HG03378 (cell line): ENCODE results near the gene CCNA1.

Experiments
- ATAC-seq: cut with Tn5 transposase; IDR thresholded peaks from one replicate; pipeline ENCODE4 v1.9.1; 2021; ENCODE audit warnings: mild to moderate bottlenecking, moderate library complexity; ENCODE audit not compliant: unreplicated experiment

CCNA1 gene

GRCh38 chr13:36432106-36432544 is at the start of gene CCNA1:
Gene CCNA1 (plus strand): TSS chr13:36432495. CDS start chr13:36433057, 562 bp downstream.
- no peak for ATAC-seq

DNA sequence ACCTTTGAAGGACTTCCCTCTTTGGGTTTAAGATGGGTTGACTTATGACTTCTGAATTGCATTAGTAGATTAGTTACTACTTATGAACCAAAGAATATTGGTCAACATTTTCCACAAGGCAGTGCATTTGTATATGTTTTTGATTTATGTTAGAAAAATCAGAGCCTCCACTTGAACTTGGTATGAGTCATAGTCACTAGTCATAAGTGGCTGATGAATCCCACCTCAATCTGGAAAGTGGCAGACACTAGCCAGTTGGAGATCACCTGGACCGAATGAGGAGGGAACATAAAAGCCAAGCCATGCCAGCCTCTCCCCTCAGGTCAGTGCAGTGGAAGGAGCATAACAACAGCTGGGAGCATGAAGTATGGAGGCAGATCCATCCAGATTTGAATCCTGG is 46.8 kb upstream of the CCNA1 start:
- ATAC-seq, result no peak

DNA sequence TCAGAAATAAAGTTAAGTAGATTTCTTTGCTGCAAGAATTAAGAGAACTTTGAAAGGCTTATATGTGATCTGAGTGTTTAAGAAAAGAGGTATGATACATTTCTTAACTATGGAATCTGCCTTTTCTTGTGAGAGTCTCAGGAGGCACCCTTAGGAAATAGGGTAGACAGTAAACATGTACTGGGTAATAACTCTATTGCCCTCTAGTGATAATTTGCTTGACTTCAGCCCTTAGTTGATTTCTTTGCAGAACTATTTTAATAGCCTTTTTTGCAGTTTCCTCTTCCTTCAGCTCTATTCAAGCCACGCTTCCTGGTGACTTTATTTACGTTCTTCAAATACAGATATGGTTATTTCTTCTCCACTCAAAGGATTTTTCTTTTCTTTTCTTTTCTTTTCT is 37.0 kb upstream of the CCNA1 start:
- no peak for ATAC-seq

GRCh38 chr13:36405151-36405550 is 27.1 kb upstream of the CCNA1 start:
- ATAC-seq, result no peak

DNA sequence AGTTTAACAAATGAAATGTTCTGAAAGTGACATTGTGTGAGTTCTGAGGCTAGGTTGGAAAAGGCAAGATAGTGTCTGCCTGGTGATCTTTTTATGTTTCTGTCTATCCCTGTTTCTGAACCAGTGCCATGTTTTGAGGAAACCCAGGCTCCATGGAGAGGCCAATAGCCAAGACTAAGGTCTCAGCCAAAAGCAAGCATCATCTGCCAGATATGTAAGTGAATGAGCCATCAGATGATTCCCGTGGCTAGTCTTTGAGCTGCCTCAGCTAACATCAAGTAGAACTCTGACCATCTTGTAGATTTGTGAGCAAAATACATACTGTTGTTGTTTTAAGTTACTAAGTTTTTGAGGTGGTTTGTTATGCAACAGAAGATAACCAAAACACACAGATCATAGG is 19.6 kb upstream of the CCNA1 start:
- ATAC-seq, result no peak

DNA sequence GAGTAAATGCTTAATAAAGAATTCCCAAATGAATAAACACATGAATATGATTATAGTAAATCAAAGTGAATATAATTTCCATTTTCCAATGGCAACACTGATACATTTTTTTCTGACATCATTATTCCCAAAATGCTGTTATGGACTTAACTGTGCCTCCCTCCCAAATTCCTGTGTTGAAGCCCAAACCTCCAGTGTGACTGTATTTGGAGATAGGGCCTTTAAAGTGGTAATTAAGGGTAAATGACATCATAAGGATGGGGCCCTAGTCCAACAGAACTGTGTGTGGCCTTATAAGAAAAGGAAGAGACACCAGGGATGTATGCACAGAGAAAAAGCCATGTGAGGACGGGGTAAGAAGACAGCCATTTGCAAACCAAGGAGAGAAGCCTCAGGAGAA is 19.1 kb upstream of the CCNA1 start:
- ATAC-seq, result no peak

GRCh38 chr13:36414461-36414860 is 17.8 kb upstream of the CCNA1 start:
- no peak for ATAC-seq

DNA sequence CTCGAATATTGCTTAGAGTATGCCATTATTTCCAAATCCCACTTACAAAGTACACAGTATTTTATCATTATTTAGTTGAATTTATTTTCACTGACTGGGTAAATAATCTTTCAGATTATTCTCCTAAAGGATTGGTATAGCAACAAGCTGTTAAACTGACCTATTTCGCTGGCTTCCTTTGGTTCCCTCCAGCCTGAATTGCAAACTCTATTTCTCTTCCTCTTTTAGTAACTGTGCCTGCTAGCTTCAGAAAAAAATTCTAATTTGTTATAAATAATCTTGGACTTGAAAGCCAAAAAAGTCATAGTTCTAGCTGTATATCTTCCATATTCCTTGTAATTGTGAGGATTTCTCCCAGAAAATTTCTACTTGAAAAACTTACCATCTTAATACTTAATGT is 15.0 kb upstream of the CCNA1 start:
- no peak for ATAC-seq

DNA sequence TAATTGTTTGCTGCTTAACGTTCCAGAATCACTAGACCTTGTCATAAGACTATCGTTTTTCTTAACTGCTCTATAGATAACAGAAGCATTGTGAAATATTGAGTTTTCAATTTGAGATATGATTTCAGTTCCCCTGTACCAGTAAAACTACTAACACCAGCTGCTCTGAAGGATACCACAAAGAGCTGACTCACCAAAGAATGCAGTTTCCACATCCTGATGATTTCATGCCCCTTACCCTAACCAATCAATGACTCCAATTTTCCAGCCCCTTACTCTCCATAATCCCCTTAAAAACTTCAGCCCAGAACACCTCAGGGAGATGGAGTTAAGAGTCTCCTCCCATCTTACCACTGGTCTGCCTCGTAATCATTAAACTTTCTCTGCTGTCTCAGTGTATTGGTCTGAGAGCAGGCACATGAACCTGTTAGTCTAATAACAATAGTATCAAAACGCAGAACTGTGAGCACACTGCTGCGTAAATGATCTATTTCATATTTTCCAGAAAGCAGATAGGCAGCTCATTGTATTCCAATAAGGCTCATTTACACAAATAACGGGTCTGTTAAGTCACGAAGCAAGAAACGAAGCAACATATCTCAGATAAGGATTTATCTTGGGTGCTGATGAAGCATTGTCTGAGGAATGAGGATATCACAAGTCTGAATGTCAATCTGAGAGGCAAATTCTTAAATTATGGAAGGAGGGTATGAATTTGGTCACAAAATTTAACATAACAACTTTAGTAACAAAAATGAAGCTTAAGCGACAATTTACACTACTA is 14.1 kb upstream of the CCNA1 start:
- peak; percentile 94 for ATAC-seq

- peak; percentile 77 for ATAC-seq
Observed at GRCh38 chr13:36420437-36420891, 11.8 kb upstream of the CCNA1 start.

GRCh38 chr13:36421447-36421846 is 10.8 kb upstream of the CCNA1 start:
- ATAC-seq, result no peak

GRCh38 chr13:36428086-36428485 is 4.2 kb upstream of the CCNA1 start:
- no peak for ATAC-seq

DNA sequence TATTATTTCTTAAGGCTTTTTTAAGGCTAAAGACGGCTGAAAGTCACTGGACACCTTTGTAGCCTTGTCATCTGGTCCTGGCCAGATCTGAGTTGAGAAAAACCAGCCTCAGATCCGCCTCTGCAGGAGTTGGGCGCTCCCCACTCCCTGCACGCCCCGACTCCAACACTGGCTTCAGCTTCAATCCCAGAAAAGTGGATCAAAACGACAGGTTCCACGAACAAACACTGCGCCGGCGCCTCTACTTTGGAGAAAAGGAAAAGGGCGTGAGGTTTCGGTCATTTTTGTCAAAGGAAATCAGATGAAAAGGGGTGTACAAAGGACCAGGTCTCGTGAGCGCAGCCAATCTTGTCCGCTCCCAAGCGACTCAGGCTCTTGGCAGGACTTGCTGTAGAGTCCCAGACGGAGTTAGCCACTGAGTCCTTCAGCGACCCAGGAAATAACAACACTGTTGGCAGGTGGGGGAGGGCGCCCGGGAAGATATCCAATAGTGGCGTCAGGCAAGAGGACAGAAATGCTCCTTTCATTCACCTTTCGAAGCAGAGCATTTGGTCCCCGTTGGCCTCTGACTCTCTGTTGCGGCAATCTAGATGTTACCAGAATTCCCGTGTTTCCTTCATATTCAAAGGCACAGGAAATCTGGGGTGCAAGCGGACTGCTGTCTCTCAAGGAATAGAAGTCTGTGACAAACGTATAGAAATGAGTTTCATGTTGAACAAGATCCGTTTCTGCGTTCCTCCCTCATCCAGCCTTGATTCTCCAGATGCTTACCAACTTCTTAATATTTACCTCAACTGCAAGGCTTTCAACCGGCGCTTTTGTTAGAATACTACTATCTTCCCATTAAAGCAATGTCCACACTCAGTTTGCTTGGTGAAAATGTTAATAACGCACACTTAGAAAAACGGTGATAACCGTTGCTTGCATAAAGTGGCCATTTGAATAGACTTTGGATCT is 1.8 kb upstream of the CCNA1 start:
- no peak for ATAC-seq

DNA sequence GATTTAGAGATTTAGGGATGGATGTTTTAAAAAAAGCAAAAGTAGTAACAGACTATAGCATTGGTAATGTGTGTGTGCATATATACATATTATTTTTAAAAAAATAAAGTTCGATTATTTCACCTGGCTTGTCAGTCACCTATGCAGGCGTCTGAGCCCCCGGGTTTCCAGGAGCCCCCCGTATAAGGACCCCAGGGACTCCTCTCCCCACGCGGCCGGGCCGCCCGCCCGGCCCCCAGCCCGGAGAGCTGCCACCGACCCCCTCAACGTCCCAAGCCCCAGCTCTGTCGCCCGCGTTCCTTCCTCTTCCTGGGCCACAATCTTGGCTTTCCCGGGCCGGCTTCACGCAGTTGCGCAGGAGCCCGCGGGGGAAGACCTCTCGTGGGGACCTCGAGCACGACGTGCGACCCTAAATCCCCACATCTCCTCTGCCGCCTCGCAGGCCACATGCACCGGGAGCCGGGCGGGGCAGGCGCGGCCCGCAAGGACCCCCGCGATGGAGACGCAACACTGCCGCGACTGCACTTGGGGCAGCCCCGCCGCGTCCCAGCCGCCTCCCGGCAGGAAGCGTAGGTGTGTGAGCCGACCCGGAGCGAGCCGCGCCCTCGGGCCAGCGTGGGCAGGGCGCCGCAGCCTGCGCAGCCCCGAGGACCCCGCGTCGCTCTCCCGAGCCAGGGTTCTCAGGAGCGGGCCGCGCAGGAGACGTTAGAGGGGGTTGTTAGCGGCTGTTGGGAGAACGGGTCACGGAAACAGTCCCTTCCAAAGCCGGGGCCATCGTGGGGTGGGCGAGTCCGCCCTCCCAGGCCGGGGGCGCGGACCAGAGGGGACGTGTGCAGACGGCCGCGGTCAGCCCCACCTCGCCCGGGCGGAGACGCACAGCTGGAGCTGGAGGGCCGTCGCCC is 840 bp upstream of the CCNA1 start:
- no peak for ATAC-seq

- ATAC-seq, result no peak
Observed at GRCh38 chr13:36436811-36437210, 4.5 kb downstream of the CCNA1 start.

- no peak for ATAC-seq
Observed at GRCh38 chr13:36438594-36439483, 6.5 kb downstream of the CCNA1 start.

DNA sequence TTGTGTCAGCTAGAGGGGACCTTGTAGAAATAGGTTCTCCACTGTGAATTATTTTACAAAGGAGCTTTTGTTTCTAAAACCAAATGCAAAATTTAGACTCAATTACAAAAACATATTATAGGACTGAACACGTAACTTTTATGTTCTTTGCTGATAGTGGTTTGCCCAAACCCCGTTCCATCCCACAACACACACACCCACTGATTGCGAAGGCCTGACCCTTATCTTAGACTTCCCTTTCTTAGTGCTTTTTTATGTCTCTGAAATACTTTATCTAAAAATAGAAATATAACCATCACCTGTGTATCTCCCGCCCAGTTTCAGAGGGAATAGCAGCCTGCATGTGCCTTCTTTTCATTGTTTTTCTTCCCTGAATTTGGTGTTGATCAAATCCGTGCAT is 13.0 kb downstream of the CCNA1 start:
- no peak for ATAC-seq

- no peak for ATAC-seq
Observed at GRCh38 chr13:36445891-36446351, 13.6 kb downstream of the CCNA1 start.

DNA sequence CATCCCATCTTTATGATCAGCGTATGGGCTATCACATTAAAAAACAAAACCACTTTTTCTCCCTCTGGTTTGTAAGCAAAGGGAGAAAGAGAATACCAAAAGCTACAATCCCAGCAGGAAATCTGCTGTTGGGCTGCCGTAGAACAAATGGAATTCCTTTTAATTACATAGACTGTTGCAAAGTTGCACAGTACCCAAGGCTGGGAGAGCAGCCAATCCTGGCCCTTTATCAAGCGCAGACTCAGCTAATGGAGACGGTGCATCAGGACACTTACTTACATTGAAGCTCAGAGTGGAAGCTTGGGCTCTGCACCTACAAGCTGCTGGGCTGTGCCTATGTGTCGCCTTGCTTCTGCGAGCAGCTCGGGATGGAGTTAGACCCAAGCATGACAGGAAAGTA is 15.2 kb downstream of the CCNA1 start:
- ATAC-seq, result no peak

GRCh38 chr13:36450534-36450933 is 18.2 kb downstream of the CCNA1 start:
- no peak for ATAC-seq
